ENCODE measurements around the gene MST1R.
A peak's percentile ranks its signal among the peaks of the same experiment; 100 is the strongest.
"Not testable (repeated sequence)": the region's sequence is repeated elsewhere in the genome, so short reads cannot be mapped to it uniquely, and the experiment has no call there.

MST1R gene

DNA sequence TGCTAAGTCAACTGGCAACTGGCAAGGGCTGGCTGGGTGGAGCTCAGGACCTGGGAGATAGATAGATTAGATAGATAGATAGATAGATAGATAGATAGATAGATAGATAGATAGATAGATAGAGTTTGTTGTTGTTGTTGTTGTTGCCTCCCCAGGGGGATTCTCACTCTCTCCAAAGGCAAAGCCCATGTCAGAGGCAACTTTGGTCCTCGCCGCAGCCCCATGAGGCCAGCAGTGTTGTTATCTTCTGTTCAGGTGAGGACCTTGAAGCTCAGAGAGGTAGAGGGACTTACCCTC is 7.4 kb upstream of the MST1R start:
- no peak for DNase-seq

DNA sequence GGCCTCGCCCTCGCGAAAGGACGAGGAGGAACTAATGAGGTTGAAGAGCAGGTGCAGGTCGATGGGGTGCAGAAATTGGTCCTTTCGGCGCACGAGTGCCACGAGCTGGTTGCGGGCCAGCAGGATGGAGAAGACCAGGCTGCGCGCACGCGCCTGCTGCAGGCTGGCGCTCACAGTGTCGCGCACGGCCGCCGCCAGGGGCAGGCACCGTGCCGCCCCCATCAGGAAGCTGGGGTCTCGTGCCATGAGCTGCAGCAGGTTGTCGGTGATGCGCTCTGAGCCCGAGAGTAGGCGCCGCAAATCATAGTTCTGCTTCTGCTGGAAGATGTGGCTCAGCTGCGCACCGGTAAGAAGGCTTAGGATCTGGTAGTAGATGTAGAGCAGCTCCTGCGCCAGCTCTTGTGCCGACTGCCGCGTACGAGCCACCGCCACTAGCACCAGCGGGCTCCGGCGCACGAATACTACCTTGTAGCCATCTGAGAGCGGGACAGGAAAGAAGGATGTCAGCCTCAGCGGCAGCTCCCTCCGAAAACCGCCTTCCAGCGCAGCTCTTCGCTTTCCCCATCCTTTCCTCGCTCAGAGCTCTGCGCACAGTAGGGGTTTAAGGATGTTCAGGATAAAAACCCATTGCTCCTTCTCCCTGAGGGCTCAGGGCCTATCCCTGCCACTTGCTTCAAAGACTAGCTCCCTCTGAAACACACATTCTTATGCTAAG is 6.9 kb upstream of the MST1R start:
- DNase-seq = no peak

DNA sequence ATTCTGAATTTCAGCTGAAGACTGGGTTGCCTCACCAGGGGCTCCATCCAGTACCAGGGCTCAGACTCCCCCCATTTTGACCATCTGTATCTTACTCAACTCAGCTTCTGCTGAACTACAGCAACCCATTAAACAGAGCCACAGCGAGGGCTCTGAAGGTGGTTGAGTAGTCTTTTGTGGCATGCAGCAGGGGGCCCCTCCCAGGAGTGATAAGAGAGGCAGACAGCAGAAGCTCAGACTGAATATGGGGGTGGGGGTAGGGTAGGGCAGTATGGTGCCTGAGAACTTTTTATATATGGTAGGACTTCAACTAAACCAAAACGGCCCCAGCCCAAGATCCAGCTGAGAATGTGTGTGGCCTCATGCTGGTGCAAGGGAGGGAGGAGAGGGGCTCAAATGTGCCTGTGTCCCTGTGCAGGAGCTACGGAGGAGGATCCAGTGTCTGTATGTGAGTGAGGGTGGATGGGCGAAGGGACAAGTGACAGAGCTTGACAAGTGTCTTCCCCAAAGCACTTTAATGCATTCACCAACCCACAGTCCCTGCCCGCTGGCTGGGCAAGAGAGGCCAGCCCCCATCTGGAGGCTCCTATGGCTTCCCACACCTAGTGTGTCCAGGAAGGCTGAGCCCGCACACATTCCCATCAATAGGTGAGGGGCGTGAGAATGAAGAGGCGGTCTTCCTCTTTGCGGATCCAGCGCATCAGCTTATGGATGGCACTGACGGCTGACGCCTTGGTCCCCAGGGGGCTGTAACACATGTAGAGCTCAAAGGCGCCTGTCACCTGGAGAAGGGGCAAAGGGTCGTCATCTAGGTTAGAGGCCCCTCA is 4.9 kb upstream of the MST1R start:
- DNase-seq = no peak

DNA sequence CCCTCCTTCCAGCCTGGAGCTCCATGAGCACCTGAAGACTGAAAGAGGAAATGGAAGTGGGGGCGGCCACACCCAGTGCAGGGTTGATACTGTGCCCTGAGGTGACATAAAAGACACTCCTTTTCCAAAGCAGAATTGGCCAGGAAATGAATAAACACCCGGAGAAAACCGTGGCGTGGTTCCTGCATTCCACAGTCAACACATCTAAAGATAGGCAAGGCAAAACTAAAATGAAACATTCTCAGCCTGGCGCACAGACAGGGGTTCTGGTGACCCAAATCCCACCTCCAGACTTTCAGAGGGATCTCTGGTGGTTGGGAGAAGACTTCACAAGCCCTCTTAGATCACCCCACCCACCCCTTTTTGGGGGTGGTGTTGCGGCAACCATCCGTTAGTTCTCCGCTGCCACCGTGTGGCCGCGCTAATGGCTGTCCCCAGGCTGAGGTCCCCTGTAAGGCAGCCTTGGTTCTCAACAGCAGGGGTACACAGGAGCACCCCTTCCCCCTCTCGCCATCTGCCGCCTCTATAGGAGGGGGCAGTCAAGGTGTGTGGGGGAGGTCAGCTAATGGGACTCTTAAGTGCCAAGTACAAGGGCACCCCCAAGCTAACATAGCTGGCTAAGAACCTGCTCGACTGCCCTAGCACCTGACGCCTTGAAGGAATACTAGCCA is 2.5 kb upstream of the MST1R start:
- peak; percentile 41 for DNase-seq

DNA sequence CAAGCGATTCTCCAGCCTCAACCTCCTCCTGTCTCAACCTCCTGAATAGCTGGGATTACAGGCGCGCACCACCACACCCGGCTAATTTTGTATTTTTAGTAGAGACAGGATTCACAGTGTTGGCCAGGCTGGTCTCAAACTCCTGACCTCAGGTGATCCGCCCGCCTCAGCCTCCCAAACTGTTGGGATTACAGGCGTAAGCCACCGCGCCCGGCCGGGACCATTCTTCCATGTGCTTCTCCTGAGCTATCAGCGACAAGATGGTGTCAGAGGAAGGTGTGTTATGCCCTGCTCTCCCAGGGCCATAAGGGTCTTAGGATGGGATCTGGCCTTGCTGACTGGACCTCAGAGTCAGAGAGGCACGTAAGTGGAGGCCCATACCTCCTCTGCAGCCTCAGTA is 775 bp upstream of the MST1R start:
- DNase-seq = not testable (repeated sequence)

DNA sequence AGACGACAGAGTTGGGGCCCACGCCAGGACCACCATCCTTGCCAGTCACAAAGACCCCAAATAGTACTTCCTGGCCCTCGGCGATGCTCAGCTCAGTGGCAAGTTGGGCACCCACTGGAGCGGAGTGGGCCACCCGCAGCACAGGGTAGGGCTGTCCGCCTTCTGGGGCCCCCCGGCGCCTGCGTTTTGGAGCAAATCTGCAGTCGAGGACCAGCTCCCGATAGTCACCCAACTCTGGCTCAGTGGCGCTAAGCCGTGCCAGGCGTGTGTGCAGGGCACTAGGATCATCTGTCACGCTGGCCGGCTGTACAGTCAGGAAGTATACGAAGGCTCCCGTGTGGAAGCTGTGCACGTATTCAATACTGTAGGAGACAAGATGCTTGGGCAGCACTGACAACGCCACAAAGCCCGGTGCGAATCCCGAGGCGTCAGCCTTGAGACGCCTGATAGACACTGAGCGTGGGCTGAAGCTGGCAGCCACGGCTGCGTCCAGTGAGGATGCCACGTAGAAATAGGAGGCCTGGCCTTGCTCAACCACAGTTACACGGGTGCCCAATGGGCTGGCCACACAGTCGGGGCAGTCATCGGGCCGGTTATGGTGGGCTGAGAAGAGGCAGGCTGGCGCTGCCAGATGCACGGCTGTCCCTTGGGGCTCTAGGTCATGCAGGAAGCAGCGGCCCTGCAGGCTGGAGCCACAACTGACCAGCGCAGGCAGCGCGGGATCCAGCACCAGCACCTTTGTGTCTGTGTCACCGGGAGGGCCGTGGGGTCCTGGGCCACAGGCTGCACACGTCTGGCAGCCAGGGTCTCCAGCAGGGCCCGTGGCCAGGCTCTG is 945 bp downstream of the MST1R start:
- DNase-seq = no peak

DNA sequence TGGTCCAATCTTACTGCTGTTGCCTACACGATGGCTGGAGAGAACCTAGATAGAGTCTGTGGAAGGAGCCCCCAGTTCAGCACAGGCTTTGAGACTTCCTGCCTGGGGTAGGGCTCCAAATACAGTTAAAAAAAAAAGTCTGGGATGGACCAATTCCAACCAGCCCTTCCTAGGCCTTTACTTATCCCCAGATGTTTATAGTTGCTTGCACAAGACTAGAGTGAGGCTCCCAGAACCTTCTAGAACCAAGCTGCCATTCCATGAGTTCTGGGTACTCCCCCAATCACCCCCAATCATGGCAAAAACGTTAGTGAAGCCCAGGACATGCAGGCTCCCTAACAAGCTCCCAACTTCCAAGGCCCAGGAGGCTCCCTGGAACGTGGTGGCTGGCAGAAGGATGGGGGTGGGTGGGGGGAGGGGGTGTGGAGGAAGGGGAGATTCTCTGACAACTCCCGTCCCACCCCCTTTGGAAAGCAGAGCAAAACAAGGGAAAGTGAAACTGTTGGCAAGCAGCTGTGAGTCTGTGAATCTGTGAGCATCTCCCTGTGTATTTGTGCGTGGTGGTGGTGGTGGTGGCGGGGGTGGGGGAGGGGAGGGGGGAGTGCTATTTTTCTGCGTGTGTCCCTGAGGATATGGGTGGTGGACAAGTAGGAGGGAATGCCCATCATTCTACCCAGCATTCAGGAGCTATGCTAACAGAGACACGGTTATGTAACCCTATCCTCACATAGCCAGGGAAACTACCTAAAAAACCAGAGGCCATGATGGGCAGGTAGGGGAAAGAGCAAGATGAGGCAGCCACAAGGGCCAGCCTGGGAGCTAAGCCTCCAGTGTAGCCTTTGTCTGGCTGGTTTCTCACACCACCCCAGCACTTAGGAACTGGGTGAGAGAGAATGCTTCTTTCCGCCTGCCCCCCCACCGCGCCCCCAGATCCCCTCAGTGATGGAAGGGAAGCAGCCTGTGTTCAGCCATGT is 2.0 kb downstream of the MST1R start:
- DNase-seq = no peak

DNA sequence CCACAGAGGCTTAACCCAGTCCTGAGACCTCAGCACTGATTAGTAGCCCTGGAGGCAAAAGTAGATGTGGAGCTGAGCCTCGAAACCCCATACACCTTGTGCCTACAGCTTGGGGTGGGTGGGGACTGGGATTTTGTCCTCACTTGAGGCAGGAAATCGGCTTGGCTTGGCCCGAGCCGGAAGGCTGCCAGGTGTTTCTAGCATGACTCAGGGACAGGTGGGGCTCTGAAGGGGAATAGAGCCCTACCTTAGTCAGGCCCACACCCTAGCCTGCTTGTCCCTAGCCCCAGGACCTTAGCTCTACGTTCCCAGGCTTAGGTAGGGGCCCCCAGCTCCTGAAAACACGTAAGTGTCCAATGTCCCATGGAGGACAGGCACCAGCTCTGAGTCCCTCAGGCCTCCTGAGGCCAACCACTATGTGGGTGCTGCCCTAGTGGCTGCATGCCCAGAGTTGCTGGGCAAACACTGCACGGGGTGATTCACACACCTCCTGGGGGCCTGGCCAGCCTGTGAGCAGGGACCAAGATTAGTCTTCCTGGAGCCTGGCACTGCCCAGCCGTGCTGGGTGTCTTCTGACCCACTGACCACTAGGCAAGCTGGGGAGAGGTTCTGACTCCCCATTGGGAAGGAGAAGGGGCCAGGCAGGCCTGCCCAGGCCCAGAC is 3.1 kb downstream of the MST1R start:
- DNase-seq = no peak

DNA sequence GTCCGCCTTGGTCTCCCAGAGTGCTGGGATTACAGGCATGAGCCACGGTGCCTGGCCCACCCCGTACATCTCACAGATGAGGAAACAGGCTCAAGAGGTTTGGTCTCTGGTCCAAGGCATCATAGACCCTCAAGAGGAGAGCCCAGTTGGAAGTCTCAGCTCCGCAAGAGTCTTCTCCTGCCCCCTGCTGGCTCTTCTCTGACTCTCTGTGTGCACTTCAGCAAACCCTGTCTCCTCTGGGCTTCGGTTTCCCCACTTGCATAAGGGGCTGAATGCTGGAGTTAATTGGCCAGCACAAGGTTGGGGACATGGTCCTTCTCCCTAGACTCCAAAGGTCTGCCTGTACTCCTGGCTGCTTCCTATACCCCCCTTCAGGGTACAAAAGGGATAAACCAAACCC is 3.9 kb downstream of the MST1R start:
- no peak for DNase-seq

DNA sequence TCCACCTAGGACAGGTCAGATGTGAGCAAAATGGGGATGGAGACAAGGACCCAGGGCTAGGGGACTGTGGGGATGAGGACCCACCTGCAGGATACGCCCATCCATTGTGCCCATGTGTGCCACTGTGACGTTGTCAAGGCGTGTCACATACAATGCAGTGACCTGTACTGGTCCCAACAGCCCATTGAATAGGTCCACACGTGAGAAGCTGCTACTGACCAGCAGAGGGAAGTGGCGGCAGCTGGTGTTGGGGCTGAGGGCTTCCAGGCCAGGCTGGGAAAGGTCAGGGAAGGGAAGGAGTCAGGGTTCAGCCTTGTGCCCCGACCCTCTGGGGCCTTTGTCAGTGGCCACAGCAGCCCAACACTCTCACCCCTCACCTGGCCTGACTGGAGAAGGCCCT is 4.7 kb downstream of the MST1R start:
- no peak for DNase-seq

DNA sequence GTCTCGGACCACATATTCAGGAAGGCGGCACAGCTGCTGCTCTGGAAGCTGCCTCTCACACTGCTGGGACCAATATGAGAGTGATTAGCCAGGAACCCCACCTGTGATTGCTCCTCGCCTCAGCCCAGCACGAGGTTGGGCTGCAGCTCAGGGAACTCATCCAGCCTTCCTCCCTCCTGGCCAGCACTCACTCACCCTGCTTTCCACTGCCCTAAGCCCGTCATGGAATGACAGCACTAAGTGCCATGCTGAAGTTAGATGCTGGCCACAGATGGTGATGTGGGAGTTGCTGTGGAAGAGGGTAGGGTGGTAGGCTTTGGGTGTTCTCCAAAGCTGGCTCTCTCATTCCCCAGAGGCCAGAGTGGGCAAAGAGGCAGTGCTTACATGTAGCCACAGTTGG is 7.3 kb downstream of the MST1R start:
- no peak for DNase-seq

DNA sequence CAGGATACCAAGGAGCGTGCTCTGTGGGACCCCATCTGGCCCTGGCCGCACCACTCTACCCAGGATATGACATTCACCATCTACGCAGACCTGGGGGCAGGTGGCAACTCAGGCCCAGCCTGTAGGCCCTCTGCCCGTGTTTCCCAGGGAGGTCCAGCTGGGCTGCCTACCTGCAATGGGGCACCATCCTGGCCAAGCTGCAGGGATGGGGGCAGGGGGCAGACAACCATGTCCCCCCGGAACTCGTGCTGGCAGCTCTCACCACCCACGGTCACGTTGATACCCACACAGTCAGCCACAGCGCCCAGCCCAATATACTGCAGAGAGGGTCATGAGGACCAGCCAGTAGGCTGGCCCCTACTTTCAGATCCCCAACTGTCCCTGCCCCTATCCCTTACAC is 7.9 kb downstream of the MST1R start:
- DNase-seq = no peak

DNA sequence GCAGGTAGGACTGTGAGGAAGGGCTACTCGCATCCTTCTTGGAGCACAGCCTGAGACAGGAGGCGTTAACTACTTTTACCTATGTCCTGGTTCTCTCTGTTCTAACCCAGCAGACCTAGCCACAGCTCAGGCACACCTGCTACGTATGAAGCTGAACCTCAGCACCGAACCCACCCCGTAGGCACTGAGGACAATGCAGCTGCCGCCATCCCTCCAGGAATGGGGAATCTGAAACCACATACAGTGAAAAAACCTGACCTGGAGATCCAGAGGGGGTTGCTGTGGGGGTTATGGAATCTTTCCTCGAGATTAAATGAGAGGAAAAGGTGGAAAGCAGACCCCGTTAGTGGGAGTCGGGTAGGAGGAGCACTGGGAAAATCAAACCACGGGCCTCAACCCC is 14.4 kb downstream of the MST1R start:
- DNase-seq = no peak

DNA sequence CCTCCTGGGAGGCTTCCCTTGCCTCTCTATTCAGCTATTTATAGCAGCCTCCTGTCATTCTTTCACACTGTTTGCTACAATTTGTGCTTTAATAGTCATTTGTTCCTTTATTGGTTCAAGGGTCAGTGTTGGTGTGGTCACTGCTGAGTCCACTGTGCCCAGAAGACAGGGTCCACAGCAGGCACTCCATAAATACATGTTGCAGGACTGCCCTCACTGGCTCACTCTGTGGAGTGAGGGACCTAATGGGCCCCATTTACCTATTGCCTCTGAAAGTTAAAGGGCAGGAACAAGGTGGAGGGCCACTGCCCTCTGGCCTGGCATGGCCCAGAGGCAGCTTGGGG is 16.8 kb downstream of the MST1R start:
- no peak for DNase-seq

DNA sequence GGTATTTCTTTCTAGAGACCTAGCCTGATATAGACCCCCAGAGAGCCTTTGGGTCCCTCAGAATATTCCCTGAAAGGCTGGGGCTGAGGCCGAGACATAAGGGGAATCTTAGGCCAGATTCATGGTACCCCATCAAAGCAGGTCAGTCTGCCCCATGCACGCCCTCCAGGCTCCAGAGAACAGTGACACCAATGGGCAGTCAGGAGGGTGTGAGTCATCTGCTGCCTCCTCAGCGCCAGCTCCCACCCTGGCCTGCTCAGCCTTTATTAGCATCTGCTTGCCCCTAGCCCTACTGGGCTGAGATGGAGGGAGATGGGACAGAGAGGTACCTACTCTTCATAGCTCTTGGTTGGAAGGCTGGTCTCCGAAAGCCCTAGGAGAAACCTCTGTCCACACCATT is 19.7 kb downstream of the MST1R start:
- no peak for DNase-seq

DNA sequence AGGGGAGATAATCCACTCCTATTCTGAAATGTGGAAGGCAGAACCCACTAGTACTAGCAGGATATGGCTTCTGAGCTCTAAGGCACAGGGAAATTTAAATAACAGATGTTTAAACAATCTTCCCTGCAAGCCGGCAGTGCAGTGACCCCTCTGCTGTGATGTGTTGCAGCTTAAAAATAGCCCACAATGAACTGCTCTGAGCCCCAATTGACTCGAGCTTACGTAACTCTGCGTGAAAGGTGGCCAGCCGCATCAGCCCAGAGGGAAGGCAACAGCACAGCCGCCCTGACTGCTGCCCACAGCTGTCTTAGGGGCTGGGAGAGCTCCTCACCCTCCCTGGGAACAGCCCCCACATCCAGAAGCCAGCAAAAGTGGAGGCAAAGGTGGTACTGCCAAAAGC is 21.5 kb downstream of the MST1R start:
- no peak for DNase-seq

DNA sequence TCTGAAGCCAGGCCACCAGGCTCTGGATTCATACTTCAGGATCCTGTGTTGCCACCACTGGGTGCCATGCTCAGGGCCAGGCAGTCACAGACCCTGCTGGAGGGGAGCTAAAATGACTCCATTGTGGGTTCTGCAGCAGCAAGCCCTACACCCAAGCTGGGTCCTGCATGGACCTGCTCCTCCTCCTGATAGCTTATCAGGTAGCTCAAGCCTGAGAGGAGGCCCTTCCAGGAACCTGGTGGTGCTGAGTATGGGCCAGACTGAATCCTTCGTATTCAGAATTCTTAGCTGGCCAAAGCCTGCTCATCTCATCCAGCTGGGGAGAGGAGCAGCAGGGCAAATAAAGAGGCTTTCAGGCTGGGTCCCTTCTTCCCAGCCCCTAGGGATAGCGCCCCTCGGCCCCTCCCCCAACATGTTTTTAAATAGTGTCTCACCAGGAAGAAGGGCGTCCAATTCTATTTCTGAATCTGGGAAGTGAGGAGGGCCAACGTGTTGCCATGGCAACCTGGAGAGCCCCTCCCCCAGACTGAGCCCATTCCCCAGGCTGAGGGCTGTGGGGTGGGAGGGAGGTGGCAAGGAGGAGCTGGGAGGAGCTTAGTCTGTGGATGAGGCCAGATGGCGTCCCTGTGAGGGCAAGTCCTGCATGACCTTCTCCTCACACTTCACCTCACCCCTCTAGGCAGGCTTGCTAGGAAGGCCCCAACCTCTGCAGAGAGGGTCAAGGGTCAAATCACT is 22.9 kb downstream of the MST1R start:
- DNase-seq = no peak

DNA sequence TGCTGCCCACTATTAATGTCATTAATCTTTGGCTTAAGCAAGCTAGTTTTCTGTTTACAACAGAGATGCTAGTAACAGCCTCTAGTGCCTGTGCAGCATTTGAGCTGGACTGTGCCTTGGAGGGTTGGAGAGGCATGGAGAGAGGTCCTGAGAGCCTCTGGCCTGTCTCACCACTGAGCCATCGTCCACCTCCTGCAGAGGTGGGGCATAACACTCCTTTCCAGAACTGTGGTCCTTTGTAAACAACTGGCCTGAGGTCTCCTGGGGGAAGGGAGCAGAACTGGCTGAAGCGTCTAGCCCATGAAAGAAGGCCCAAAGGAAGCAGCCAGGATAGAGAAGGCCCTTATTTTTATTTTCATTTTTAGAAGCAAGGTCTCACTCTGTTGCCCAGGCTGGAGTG is 24.0 kb downstream of the MST1R start:
- DNase-seq = no peak

DNA sequence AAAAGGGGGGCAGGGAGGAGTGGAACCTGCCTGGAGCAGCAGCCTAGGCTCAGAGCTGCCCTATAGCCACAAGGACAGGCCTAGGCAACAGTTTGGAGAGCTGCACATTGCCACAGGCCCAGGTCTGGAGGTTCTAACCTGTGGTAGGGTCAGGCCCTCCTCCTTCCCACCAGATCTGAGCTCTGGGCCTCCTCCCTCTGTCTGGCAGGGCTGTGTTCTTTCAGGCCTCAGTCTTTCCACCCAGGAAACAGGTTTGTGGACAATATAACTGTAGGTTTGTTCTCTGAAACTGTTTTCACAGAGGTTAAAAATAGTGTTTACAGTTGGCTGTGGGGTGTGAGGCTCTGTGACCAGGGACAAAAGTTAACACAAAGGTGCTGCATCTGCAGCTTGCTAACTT is 25.0 kb downstream of the MST1R start:
- no peak for DNase-seq

DNA sequence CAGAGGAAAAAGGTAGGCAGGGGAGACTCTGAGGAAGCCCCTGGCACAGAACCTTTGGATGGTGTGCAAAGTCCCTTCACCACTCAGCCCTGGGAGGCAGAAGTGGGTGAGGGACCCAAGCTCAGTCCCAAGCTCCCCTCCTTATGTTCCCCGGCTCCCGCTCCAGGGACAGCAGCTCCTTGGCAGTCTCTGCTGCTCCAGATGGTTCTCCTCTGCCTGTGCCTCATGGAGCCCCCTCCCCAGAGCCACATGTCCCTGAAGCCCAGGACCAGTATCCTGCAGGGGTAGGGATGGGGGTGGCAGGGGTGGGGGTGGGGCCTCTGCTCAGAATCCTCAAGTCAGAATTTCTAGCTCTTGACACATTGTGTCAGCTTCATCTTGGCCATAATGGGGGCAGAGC is 26.0 kb downstream of the MST1R start:
- no peak for DNase-seq

DNA sequence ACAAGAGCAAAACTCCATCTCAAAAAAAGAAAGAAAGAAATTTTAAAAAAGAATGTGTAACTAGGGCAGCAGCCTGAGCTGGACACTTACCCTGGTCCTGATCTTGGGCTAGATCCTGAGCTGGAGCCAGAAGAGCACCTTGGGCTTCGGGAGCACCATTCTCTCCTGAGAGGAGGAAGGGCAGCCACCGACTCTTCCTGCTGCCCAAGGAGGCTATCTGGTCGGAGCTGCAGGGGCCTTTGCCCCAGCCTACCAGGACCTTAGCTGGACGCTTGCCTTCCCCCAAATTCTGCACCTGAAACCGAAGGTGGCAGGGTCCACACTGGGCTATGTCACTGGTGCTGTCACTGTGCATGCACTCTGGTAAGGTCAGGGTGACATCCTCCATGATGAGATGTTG is 27.1 kb downstream of the MST1R start:
- DNase-seq = no peak

All from CD4-positive, alpha-beta T cell treated with Interleukin-4 for 4 hours (primary cell).